Activated B cell treated with CpG ODN at 0.5 μM for 24 hours (primary cell): ENCODE data around the gene PROM1. TPM values are rescaled to one million over a fixed set of nuclear protein-coding genes. Genes with fewer than 3 reads are reported as not detected.

ENCODE experiments used
- ATAC-seq: fragments of 200-7000 bp; cut with Tn5 transposase; one replicate; pipeline ENCODE4 v1.10.0; 2021; ENCODE audit warnings: low read depth, mild to moderate bottlenecking, moderate library complexity
- CTCF ChIA-PET: fragments of 350-600 bp; sonication (Branson Sonifier 250); formaldehyde crosslinking; loops from one replicate; lab custom pipeline; 2021; ENCODE audit warnings: antibody characterized with exemption; lab: Charles Lee
- POLR2A ChIA-PET: fragments of 350-600 bp; sonication (Branson Sonifier 250); formaldehyde crosslinking; loops from one replicate; lab custom pipeline; 2021; ENCODE audit warnings: antibody characterized with exemption; lab: Charles Lee
- DNase-seq: peaks from one replicate; pipeline ENCODE4 v3.0.0; 2022
- H3K27ac Mint-ChIP-seq: one replicate; pipeline ENCODE4 v1.8.0; 2020; ENCODE audit warnings: mixed read lengths
- H3K27me3 Mint-ChIP-seq: one replicate; pipeline ENCODE4 v1.8.0; 2021; ENCODE audit warnings: mixed read lengths
- H3K36me3 Mint-ChIP-seq: one replicate; pipeline ENCODE4 v1.8.0; 2021; ENCODE audit warnings: low read depth, mixed read lengths
- H3K4me1 Mint-ChIP-seq: one replicate; pipeline ENCODE4 v1.8.0; 2021; ENCODE audit warnings: mixed read lengths
- H3K4me3 Mint-ChIP-seq: one replicate; pipeline ENCODE4 v1.8.0; 2020; ENCODE audit warnings: mild to moderate bottlenecking, mixed read lengths
- H3K9me3 Mint-ChIP-seq: one replicate; pipeline ENCODE4 v1.8.0; 2020; ENCODE audit warnings: mixed read lengths
- intact Hi-C: fragments of 100-400 bp; cut with micrococcal nuclease; formaldehyde crosslinking; loops from one replicate; pipeline ENCODE4 v1.15.1; 2024
- total RNA-seq: library from RNA; stranded (reverse); gene quantifications from 2 replicates; pipeline ENCODE4 v1.2.3, GENCODE V29; 2022
- TF ChIP-seq, protein P1 (sequence below): fragments of 200-600 bp; IDR thresholded peaks from one replicate; pipeline ENCODE4 v1.8.0; 2022; ENCODE audit warnings: antibody characterized with exemption, mild to moderate bottlenecking

PROM1 gene
- total RNA-seq, 1 donor from 2014 or later, result not detected

DNA sequence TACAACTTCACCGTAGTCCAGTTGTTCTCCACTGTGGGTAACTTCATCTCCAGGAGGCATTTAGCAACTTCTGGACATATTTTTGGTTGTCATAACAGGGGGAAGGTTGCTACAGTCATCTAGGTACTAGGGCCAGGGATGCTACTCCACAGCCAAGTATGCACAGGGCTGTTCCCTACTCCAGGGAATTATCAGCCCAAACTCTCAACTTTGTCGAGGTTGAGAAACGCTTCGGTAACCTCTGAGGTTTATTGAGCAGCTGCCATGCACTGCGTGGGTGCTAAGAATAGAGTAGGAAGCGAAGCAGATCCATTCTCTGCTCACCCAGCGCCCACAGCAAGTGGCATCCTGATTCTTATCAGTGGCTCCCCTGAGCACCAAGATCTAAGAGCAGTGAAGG lies 153.5 kb downstream of the PROM1 start:
- intact Hi-C loops, result no loop called here
- TF ChIP-seq, protein P1, sequence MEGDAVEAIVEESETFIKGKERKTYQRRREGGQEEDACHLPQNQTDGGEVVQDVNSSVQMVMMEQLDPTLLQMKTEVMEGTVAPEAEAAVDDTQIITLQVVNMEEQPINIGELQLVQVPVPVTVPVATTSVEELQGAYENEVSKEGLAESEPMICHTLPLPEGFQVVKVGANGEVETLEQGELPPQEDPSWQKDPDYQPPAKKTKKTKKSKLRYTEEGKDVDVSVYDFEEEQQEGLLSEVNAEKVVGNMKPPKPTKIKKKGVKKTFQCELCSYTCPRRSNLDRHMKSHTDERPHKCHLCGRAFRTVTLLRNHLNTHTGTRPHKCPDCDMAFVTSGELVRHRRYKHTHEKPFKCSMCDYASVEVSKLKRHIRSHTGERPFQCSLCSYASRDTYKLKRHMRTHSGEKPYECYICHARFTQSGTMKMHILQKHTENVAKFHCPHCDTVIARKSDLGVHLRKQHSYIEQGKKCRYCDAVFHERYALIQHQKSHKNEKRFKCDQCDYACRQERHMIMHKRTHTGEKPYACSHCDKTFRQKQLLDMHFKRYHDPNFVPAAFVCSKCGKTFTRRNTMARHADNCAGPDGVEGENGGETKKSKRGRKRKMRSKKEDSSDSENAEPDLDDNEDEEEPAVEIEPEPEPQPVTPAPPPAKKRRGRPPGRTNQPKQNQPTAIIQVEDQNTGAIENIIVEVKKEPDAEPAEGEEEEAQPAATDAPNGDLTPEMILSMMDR, result no peak
- no peaks in the 10 kb centered on the region for H3K36me3 Mint-ChIP-seq
- H3K9me3 Mint-ChIP-seq, result no peaks in the 10 kb centered on the region
- H3K27me3 Mint-ChIP-seq, result peaks cover 2% of the 10 kb centered on the region
- H3K27ac Mint-ChIP-seq, result no peak overlapping the region
- CTCF ChIA-PET, result no interaction called here
- DNase-seq, result no peak
- H3K4me3 Mint-ChIP-seq, result peak overlapping the region; percentile 2
- ATAC-seq, result no peak
- H3K4me1 Mint-ChIP-seq, result peaks cover 31% of the 10 kb centered on the region
- POLR2A ChIA-PET, result no interaction called here

DNA sequence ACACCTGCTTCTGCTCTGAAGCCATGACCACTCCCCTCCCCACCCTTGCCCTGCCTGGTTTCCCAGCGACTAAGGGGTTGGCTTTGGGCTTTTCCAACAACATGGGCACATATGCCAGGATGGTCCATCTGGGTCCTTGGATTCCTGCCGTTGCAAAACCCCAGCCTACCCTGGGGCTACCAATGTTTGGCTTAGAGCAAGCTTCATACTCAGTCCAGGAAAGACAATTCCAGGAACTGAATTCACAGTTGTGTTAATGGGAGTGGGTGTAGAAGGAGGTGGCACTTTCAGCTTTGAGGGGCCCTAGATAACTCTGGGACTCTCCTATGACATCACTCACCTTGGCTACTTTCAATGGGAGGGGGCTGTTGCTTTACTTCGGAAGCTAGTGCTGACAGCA lies 154.3 kb downstream of the PROM1 start:
- intact Hi-C loops, result no loop called here
- DNase-seq (no peak), ATAC-seq (no peak)
- no peak overlapping the region for H3K4me3 Mint-ChIP-seq
- H3K27ac Mint-ChIP-seq, result no peak overlapping the region
- TF ChIP-seq, protein P1, result no peak
- no peaks in the 10 kb centered on the region for H3K36me3 Mint-ChIP-seq
- H3K4me1 Mint-ChIP-seq, result peaks cover 31% of the 10 kb centered on the region
- POLR2A ChIA-PET, result no interaction called here
- H3K27me3 Mint-ChIP-seq, result peaks cover 2% of the 10 kb centered on the region
- H3K9me3 Mint-ChIP-seq, result no peaks in the 10 kb centered on the region
- CTCF ChIA-PET, result interaction anchor here (1.0 kb wide), 1 partner anchor 47 kb away, joined by 3 read pairs; no protein-coding TSS in a partner anchor

DNA sequence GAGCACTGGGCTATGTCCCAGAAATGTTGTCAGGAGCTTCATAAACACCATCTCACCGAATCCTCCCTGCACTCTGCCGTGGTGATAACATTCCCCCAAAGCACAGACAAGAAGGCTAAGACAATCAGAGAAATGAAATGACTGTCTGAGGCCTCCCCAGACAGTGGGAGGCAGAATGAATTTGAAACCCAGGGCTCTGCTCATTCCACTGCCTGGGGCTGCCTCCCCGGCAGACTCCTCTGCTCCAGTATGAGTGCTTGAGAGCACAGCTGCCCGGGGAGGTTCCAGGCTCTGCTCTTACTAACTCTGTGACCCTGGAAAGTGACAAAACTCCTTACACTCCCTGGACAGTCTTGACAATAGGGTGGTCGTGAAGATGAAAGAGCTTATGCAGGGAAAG lies 154.9 kb downstream of the PROM1 start:
- H3K27me3 Mint-ChIP-seq, result peaks cover 2% of the 10 kb centered on the region
- H3K9me3 Mint-ChIP-seq, result no peaks in the 10 kb centered on the region
- TF ChIP-seq, protein P1, result no peak
- DNase-seq (no peak), ATAC-seq (no peak)
- H3K4me3 Mint-ChIP-seq, result no peak overlapping the region
- intact Hi-C loops, result no loop called here
- ChIA-PET POLR2A (no interaction called here), CTCF (interaction anchor here (1.0 kb wide), 1 partner anchor 46 kb away, joined by 3 read pairs; no protein-coding TSS in a partner anchor)
- H3K36me3 Mint-ChIP-seq, result no peaks in the 10 kb centered on the region
- no peak overlapping the region for H3K27ac Mint-ChIP-seq
- peaks cover 31% of the 10 kb centered on the region for H3K4me1 Mint-ChIP-seq

DNA sequence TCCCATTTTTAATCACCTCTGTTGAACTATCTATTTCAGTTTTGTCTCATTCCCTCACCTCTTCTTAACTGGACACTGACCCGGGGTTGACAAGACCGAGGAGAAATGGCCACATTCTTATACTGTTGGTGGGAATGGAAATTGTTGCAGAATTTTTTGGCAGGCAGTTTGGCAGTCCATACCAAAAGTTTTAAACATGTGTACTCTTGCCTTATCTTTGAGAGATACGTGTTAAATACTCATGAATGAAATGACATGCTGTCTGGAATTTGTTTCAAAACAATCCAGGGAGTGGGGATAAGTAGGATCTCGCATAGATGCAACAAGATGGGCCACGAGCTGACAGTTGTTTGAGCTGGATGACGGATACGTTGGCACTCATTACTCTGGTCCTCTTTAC lies 157.3 kb downstream of the PROM1 start:
- TF ChIP-seq, protein P1, result no peak
- ATAC-seq, result no peak
- Mint-ChIP-seq H3K4me1 (peaks cover 17% of the 10 kb centered on the region), H3K27ac (no peak overlapping the region), H3K9me3 (no peaks in the 10 kb centered on the region), H3K4me3 (no peak overlapping the region), H3K27me3 (peaks cover 2% of the 10 kb centered on the region), H3K36me3 (no peaks in the 10 kb centered on the region)
- DNase-seq, result no peak
- POLR2A ChIA-PET, result no interaction called here
- intact Hi-C loops, result no loop called here
- CTCF ChIA-PET, result no interaction called here

DNA sequence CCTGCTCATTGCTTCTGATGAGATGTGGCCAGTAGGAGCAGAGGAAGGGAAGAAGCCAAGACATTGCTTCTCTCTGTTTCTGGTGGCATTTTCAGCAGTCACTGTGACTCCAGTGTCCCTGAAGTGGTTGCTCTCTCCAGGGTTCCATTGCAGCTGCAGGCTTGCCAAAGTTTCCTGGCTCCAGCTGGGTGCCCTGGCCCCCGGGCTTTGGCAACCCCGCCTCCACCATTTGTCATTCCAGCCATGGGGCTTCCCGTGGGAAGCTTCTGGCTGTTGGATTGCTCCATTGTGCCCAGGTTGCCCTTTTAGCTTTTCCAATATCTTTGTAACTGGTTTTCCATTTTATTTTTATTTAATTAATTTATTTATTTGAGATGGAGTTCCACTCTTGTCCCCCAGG lies 158.0 kb downstream of the PROM1 start:
- peaks cover 2% of the 10 kb centered on the region for H3K27me3 Mint-ChIP-seq
- ChIA-PET CTCF (no interaction called here), POLR2A (no interaction called here)
- H3K36me3 Mint-ChIP-seq, result no peaks in the 10 kb centered on the region
- intact Hi-C loops, result no loop called here
- H3K27ac Mint-ChIP-seq, result no peak overlapping the region
- no peak for DNase-seq
- ATAC-seq, result no peak
- no peak overlapping the region for H3K4me3 Mint-ChIP-seq
- TF ChIP-seq, protein P1, result no peak
- no peaks in the 10 kb centered on the region for H3K9me3 Mint-ChIP-seq
- H3K4me1 Mint-ChIP-seq, result peaks cover 11% of the 10 kb centered on the region
